Psoas muscle (tissue), 8 donors: ENCODE measurements around the gene DAZAP2. TPM values are rescaled to one million over a fixed set of nuclear protein-coding genes. Genes with fewer than 3 reads are reported as not detected.
"Not testable (repeated sequence)": the region's sequence is repeated elsewhere in the genome, so short reads cannot be mapped to it uniquely, and the experiment has no call there.

Source experiments
- ATAC-seq, 4 donors: fragments of 200-7000 bp; cut with Tn5 transposase; one replicate each; pipeline ENCODE4 v1.9.1; 2020; ENCODE audit warnings: moderate library complexity in 3 of 4, mild to moderate bottlenecking in 2 of 4
- DNase-seq, 2 donors: peaks; one replicate each; pipeline ENCODE4 v3.0.0-alpha.2; 2020
- H3K27ac ChIP-seq: fragments of 200-600 bp; one replicate; pipeline ENCODE4 v1.8.0; 2022
- H3K27me3 ChIP-seq, 3 donors: fragments of 200-600 bp in 1 of 3; one replicate each; pipeline versions ENCODE4 v1.6.1 to v1.8.0; 2013 to 2022; ENCODE audit warnings: low read length in 2 of 3, mild to moderate bottlenecking in 2 of 3, moderate library complexity in 1 of 3; ENCODE audit not compliant: insufficient read depth in 3 of 3
- H3K36me3 ChIP-seq, 2 donors: fragments of 200-600 bp in 1 of 2; one replicate each; pipeline versions ENCODE4 v1.6.1 to v1.8.0; 2013 to 2022; ENCODE audit warnings: low read depth in 1 of 2, mild to moderate bottlenecking in 1 of 2, moderate library complexity in 1 of 2; ENCODE audit not compliant: insufficient read depth in 1 of 2
- H3K4me1 ChIP-seq: fragments of 200-600 bp; one replicate; pipeline ENCODE4 v1.8.0; 2022
- H3K4me3 ChIP-seq: fragments of 200-600 bp; one replicate; pipeline ENCODE4 v1.8.0; 2022; ENCODE audit warnings: mild to moderate bottlenecking
- H3K9me3 ChIP-seq: fragments of 200-600 bp; one replicate; pipeline ENCODE4 v1.8.0; 2022
- CTCF ChIP-seq: fragments of 200-600 bp; IDR thresholded peaks from one replicate; pipeline ENCODE4 v1.8.0; 2022; ENCODE audit warnings: antibody characterized with exemption
- WGBS, 3 donors: extraction: QIAGEN DNeasy Blood & Tissue Kit; methylation state at CpG; one replicate each; pipeline versions ENCODE4 v1.1.6 to v1.1.7; 2013; 5-methylcytosine and 5-hydroxymethylcytosine counted together
- intact Hi-C, 2 donors: fragments of 100-400 bp; cut with DNase I; formaldehyde crosslinking; loops; one replicate each; pipeline versions ENCODE4 v1.11.0 to v1.14.2; 2022
- polyA plus RNA-seq, 3 donors: library from polyadenylated mRNA; stranded (reverse); fragments of 200-250 nt; gene quantifications; one replicate each; pipeline ENCODE4 v1.2.3, GENCODE V29; 2013
- total RNA-seq, 4 donors: library from RNA; stranded (reverse); fragmentation: NEBNext Ultra II Directional in 2 of 4; extraction: Animal tissue kit (Norgen Biotek cat#: 25700) in 2 of 4; gene quantifications; one replicate each; pipeline versions ENCODE4 v1.2.1 to v1.2.4, GENCODE V29; 2021 to 2023
- donor health status: healthy with polysubstance abuse.
- donor health status: DM: no; HTN: no; CAD: no; lungs with moderate emphysema.
- donor health status: Bipolar disorder and iron deficiency.
- donor health status: healthy.
- donor health status: DM: yes; HTN: yes; CAD: no.
- donor health status: DM: no; HTN: no; CAD: no.
- donor health status: DM: no; HTN: no; CAD: no.
- donor health status: DM: yes; HTN: yes; CAD: no.

Gene DAZAP2
- total and polyA plus RNA-seq, 7 donors, result 62.4 to 217 (median 149) TPM

- H3K27ac ChIP-seq, result no peak overlapping the region
- H3K36me3 ChIP-seq, result no peaks in the 10 kb centered on the region
- H3K9me3 ChIP-seq, result no peaks in the 10 kb centered on the region
- H3K4me1 ChIP-seq, result no peaks in the 10 kb centered on the region
- DNase-seq, result no peak
- intact Hi-C loops, result no loop called here
- no peak for TF ChIP-seq CTCF
- no peaks in the 10 kb centered on the region for H3K27me3 ChIP-seq
- no peak for ATAC-seq
- 87 to 92% (median 88%) methylated on average over 4 of the region's 4 CpGs for WGBS, 3 donors
- H3K4me3 ChIP-seq, result no peak overlapping the region
Measured at GRCh38 chr12:51254536-51254935, 15.9 kb downstream of the DAZAP2 start.

DNA sequence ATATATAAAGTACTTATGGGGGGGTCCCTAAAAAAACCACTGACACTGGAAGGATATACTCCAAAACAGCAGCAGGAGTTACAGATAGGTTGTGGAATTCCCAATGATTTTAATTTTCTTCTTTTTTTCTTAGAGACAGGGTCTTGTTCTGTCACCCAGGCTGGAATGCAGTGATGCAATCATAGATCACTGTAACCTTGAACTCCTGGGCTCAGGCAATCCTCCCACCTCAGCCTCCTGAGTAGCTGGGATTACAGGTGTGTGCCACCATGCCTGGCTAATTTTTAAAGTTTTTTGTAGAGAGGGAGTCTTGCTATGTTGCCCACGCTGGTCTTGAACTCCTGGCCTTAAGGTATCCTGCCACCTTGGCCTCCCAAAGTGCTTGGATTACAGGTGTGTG is 21.0 kb downstream of the DAZAP2 start:
- H3K27me3 ChIP-seq, H3K27ac ChIP-seq, H3K4me3 ChIP-seq, intact Hi-C loops, H3K36me3 ChIP-seq, H3K9me3 ChIP-seq, DNase-seq, H3K4me1 ChIP-seq, ATAC-seq: not testable (repeated sequence)
- WGBS, 3 donors, result 100% methylated on average over 1 of the region's 1 CpG

GRCh38 chr12:51262758-51263177 is 24.1 kb downstream of the DAZAP2 start:
- Histone ChIP-seq H3K9me3 (no peaks in the 10 kb centered on the region), H3K27me3 (no peaks in the 10 kb centered on the region), H3K36me3 (no peaks in the 10 kb centered on the region), H3K27ac (no peak overlapping the region), H3K4me1 (no peaks in the 10 kb centered on the region), H3K4me3 (no peak overlapping the region)
- intact Hi-C loops, result no loop called here
- peak; percentile 16 for TF ChIP-seq CTCF
- DNase-seq, result peak in 1 of 2 donors; percentile 56
- WGBS, 3 donors, result 25 to 39% (median 31%) methylated on average over 7 of the region's 7 CpGs
- ATAC-seq, result peak in 2 of 4 donors; percentile 40 to 66

GRCh38 chr12:51263341-51263740 is 24.7 kb downstream of the DAZAP2 start:
- 95 to 98% (median 97%) methylated on average over 3 of the region's 3 CpGs for WGBS, 3 donors
- no peak for TF ChIP-seq CTCF

DNA sequence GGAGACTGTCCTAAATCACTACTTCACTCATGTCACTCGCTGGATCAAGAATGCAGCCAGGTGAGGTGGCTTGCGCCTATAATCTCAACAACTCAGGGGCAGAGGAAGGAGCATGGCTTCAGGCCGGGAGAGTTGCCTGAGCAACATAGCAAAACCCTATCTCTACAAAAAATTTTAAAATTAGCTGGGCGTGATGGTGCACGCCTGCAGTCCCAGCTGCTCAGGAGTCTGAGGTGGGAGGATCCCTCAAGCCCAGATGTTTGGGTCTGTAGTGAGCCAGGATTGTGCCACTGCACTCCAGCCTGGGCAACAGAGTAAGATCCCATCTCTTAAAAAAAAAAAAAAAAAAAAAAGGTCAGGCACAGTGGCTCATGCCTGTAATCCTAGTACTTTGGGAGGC is 25.7 kb downstream of the DAZAP2 start:
- TF ChIP-seq CTCF, result no peak
- H3K36me3 ChIP-seq, result no peaks in the 10 kb centered on the region
- no peak overlapping the region for H3K4me3 ChIP-seq
- H3K9me3 ChIP-seq, result no peaks in the 10 kb centered on the region
- no peaks in the 10 kb centered on the region for H3K4me1 ChIP-seq
- DNase-seq (no peak), ATAC-seq (no peak)
- no peak overlapping the region for H3K27ac ChIP-seq
- intact Hi-C loops, result no loop called here
- 94 to 96% (median 95%) methylated on average over 5 of the region's 5 CpGs for WGBS, 3 donors
- H3K27me3 ChIP-seq, result no peaks in the 10 kb centered on the region

More at GRCh38 chr12:51263341-51263740, 24.7 kb downstream of the DAZAP2 start:
- Histone ChIP-seq H3K27me3 (no peaks in the 10 kb centered on the region), H3K4me1 (no peaks in the 10 kb centered on the region), H3K36me3 (no peaks in the 10 kb centered on the region), H3K9me3 (no peaks in the 10 kb centered on the region), H3K27ac (no peak overlapping the region), H3K4me3 (no peak overlapping the region)
- DNase-seq (no peak), ATAC-seq (no peak)
- intact Hi-C loops, result no loop called here
